Activated naive CD8-positive, alpha-beta T cell treated with anti-CD3 and anti-CD28 coated beads, Interleukin-2, amount 10 ng/mL, durations not matched to agents 7 days and 5 days (primary cell): ENCODE results near the gene LDLRAP1. TPM values are rescaled to one million over a fixed set of nuclear protein-coding genes. Genes with fewer than 3 reads are reported as not detected.

Experiments used
- ATAC-seq: fragments of 150-1000 bp; cut with Tn5 transposase; one replicate; pipeline ENCODE4 v1.10.0; 2021; ENCODE audit warnings: low read depth, moderate library complexity
- POLR2A ChIA-PET: fragments of 350-600 bp; sonication (Branson Sonifier 250); formaldehyde crosslinking; loops from one replicate; lab custom pipeline; 2021; ENCODE audit warnings: antibody characterized with exemption; lab: Charles Lee
- DNase-seq: peaks from one replicate; pipeline ENCODE4 v3.0.0; 2021
- H3K27ac Mint-ChIP-seq: one replicate; pipeline ENCODE4 v1.8.0; 2022; ENCODE audit warnings: mild to moderate bottlenecking, mixed read lengths
- H3K27me3 Mint-ChIP-seq: one replicate; pipeline ENCODE4 v1.8.0; 2022; ENCODE audit warnings: mild to moderate bottlenecking, moderate library complexity, mixed read lengths
- H3K36me3 Mint-ChIP-seq: one replicate; pipeline ENCODE4 v1.8.0; 2021; ENCODE audit warnings: mild to moderate bottlenecking, mixed read lengths
- H3K4me1 Mint-ChIP-seq: one replicate; pipeline ENCODE4 v1.8.0; 2021; ENCODE audit warnings: mixed read lengths
- H3K4me3 Mint-ChIP-seq: one replicate; pipeline ENCODE4 v1.8.0; 2022; ENCODE audit warnings: mild to moderate bottlenecking, moderate library complexity, mixed read lengths
- H3K9me3 Mint-ChIP-seq: one replicate; pipeline ENCODE4 v1.8.0; 2021; ENCODE audit warnings: mixed read lengths
- total RNA-seq, 2 experiments: library from RNA; stranded (reverse); gene quantifications; one replicate each; pipeline ENCODE4 v1.2.3, GENCODE V29; 2021

The LDLRAP1 gene
- total RNA-seq, 2 experiments from 2014 or later = 77.3 to 79.6 TPM

- Mint-ChIP-seq H3K4me1 (peaks cover 3% of the 10 kb centered on the region), H3K27ac (no peak overlapping the region), H3K36me3 (peaks cover 1% of the 10 kb centered on the region), H3K9me3 (peaks cover 6% of the 10 kb centered on the region), H3K4me3 (no peak overlapping the region), H3K27me3 (peaks cover 1% of the 10 kb centered on the region)
- POLR2A ChIA-PET = no interaction called here
- ATAC-seq = no peak
- DNase-seq = no peak
These were observed 13.8 kb upstream of the LDLRAP1 start for GRCh38 chr1:25529518-25530185.

GRCh38 chr1:25530186-25531081 lies 13.0 kb upstream of the LDLRAP1 start:
- peaks cover 2% of the 10 kb centered on the region for H3K4me1 Mint-ChIP-seq
- no peaks in the 10 kb centered on the region for H3K36me3 Mint-ChIP-seq
- no peak for DNase-seq
- H3K27ac Mint-ChIP-seq = no peak overlapping the region
- POLR2A ChIA-PET = no interaction called here
- no peak overlapping the region for H3K4me3 Mint-ChIP-seq
- ATAC-seq = no peak
- peaks cover 3% of the 10 kb centered on the region for H3K9me3 Mint-ChIP-seq
- H3K27me3 Mint-ChIP-seq = peaks cover 1% of the 10 kb centered on the region

- no peak for DNase-seq
- Mint-ChIP-seq H3K4me3 (no peak overlapping the region), H3K27ac (no peak overlapping the region), H3K36me3 (no peaks in the 10 kb centered on the region), H3K4me1 (no peaks in the 10 kb centered on the region), H3K27me3 (peaks cover 7% of the 10 kb centered on the region), H3K9me3 (peaks cover 1% of the 10 kb centered on the region)
- POLR2A ChIA-PET = no interaction called here
- no peak for ATAC-seq
These were observed 12.3 kb upstream of the LDLRAP1 start for GRCh38 chr1:25531082-25531461.

DNA sequence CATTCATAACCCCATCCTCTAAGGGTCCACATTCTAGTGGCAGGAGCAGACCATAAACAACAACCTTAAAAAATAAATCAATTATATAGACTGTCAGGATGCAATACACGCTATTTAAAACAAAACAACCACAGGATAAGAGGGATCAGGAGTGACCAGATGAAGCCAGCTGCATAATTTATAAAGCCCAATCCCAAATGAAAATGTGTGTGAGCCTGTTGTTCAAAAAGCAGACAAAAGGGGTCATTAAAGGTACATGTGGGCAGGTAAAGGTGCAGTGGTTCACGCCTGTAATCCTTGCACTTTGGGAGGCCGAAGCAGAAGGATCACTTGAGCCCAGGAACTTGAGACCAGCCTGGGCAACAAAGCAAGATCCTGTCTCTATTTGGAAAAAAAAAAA lies 10.4 kb upstream of the LDLRAP1 start:
- no peaks in the 10 kb centered on the region for H3K36me3 Mint-ChIP-seq

DNA sequence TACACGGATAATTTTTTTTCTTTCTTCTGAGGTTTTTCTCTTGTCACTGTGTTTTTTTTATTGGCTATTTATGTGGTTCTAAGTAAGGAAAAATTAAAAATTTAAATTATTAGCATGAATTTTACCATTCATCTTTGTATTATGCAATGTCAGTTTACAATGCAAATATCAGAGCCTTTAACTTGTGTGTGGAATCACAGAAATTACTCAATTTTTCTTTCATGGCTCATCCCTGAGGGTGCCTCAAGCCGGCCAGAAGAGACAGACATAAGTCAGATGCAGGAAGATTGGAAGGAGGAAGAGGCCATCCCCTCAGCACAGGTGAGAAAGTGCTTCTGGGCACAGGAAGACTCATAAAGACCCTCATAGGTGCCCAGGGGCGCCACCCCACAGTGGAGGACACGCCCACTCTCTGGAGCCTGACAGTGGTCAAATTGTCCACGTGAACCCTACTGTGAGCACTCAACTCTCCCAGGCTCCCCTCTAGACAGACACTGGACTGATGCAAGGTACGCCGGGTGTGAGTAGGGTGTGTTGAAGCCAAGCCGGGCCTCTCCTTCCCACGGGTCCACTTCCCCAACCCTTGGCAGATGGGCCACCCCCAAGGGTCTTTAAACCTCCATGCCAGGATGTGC lies 9.5 kb upstream of the LDLRAP1 start:
- DNase-seq (no peak), ATAC-seq (no peak)
- no peaks in the 10 kb centered on the region for H3K36me3 Mint-ChIP-seq
- H3K27ac Mint-ChIP-seq = no peak overlapping the region
- no peaks in the 10 kb centered on the region for H3K4me1 Mint-ChIP-seq
- H3K4me3 Mint-ChIP-seq = no peak overlapping the region
- H3K27me3 Mint-ChIP-seq = peaks cover 12% of the 10 kb centered on the region
- peaks cover 1% of the 10 kb centered on the region for H3K9me3 Mint-ChIP-seq
- POLR2A ChIA-PET = no interaction called here

More for the DNA sequence above, 10.4 kb upstream of the LDLRAP1 start:
- ATAC-seq = no peak
- H3K9me3 Mint-ChIP-seq = peaks cover 1% of the 10 kb centered on the region
- no peak overlapping the region for H3K4me3 Mint-ChIP-seq
- no peak overlapping the region for H3K27ac Mint-ChIP-seq
- H3K27me3 Mint-ChIP-seq = peaks cover 12% of the 10 kb centered on the region
- no peak for DNase-seq
- no peaks in the 10 kb centered on the region for H3K4me1 Mint-ChIP-seq
- POLR2A ChIA-PET = no interaction called here

GRCh38 chr1:25534410-25534788 lies 9.0 kb upstream of the LDLRAP1 start:
- H3K27ac Mint-ChIP-seq = no peak overlapping the region
- no peak overlapping the region for H3K4me3 Mint-ChIP-seq
- DNase-seq = no peak
- POLR2A ChIA-PET = interaction anchor here (0.7 kb wide), 1 partner anchor 462 kb away, joined by 4 read pairs; no protein-coding TSS in a partner anchor
- ATAC-seq = no peak
- no peaks in the 10 kb centered on the region for H3K9me3 Mint-ChIP-seq
- no peaks in the 10 kb centered on the region for H3K4me1 Mint-ChIP-seq
- no peaks in the 10 kb centered on the region for H3K36me3 Mint-ChIP-seq
- H3K27me3 Mint-ChIP-seq = peaks cover 12% of the 10 kb centered on the region

- Mint-ChIP-seq H3K27me3 (peaks cover 12% of the 10 kb centered on the region), H3K4me1 (no peaks in the 10 kb centered on the region)
These were observed 7.3 kb upstream of the LDLRAP1 start for GRCh38 chr1:25536124-25536523.

DNA sequence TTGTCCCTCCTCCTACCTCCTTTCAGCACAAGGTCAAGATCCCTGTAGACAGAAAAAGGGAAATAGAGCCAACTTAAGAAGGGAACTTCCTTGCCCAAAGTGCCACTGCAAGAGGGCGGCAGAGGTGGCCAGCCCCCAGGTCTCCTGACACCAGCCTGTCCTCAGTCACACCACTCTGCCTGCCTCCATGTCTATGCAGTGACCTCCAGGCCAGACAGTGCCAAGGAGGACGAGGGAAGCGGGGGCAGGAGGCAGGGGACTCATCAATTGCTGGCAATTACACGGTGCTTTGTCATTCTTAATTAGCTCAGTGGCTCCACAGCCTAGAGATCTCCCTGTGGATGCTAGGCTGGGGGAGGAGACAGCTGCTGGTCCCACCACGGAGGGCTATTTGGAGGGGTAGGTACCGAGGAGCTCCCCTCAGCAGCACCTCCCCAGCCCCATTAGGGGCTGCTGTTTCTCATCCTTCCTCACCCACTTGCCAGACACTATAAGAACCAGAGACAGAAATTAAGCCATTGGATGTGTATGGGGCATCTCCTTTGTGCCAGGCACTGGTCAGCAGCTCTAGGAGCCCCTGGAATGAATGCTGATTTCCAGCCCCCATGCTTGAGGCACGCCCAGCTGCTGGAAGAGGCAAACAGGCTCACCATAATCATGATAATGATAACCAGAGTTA lies 6.1 kb upstream of the LDLRAP1 start:
- DNase-seq (no peak), ATAC-seq (no peak)
- Mint-ChIP-seq H3K4me3 (no peak overlapping the region), H3K27me3 (peaks cover 13% of the 10 kb centered on the region), H3K27ac (no peak overlapping the region), H3K36me3 (no peaks in the 10 kb centered on the region), H3K4me1 (no peaks in the 10 kb centered on the region), H3K9me3 (no peaks in the 10 kb centered on the region)
- POLR2A ChIA-PET = no interaction called here

More at GRCh38 chr1:25536124-25536523, 7.3 kb upstream of the LDLRAP1 start:
- Mint-ChIP-seq H3K4me3 (no peak overlapping the region), H3K9me3 (no peaks in the 10 kb centered on the region), H3K27ac (no peak overlapping the region), H3K36me3 (no peaks in the 10 kb centered on the region)
- DNase-seq = no peak
- POLR2A ChIA-PET = no interaction called here
- ATAC-seq = no peak

DNA sequence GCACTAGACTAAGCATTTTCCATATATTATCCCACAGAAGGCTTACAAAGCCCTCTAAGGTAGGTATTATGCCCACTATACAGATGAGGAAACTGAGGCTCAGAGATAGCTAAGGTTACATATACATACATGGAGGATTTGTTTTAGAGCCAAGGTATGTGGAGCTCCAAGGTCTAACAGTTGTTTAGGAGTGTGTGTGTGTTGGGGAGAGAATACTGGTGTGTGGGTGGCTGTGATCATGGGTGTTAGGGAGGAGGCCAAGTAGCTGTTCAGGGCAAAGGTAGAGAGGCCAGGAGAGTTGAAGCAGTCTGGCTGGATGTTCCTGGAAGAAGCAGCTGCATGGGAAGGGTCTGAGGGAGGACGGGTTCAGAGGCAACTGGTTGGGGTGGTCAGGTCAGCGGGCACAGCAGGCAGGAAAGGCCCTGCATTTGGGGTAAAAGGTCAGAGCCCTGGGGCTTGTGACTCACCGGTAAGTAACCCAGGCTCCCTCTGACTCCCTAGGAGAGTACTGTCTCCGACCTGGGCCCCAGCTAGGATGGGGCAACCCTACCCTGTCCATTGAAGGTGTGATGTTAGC lies 5.1 kb upstream of the LDLRAP1 start:
- no peak for DNase-seq
- Mint-ChIP-seq H3K4me3 (no peak overlapping the region), H3K4me1 (no peaks in the 10 kb centered on the region), H3K36me3 (no peaks in the 10 kb centered on the region), H3K27me3 (peaks cover 12% of the 10 kb centered on the region), H3K27ac (no peak overlapping the region), H3K9me3 (no peaks in the 10 kb centered on the region)
- ATAC-seq = no peak
- POLR2A ChIA-PET = interaction anchor here (0.7 kb wide), 1 partner anchor 169 kb away, joined by 3 read pairs; no protein-coding TSS in a partner anchor

GRCh38 chr1:25540750-25541342 lies 2.6 kb upstream of the LDLRAP1 start:
- Mint-ChIP-seq H3K9me3 (no peaks in the 10 kb centered on the region), H3K4me1 (peaks cover 16% of the 10 kb centered on the region), H3K4me3 (no peak overlapping the region), H3K27ac (no peak overlapping the region), H3K36me3 (no peaks in the 10 kb centered on the region), H3K27me3 (peaks cover 9% of the 10 kb centered on the region)
- DNase-seq (no peak), ATAC-seq (no peak)
- POLR2A ChIA-PET = no interaction called here

- Mint-ChIP-seq H3K27me3 (peaks cover 4% of the 10 kb centered on the region), H3K36me3 (peaks cover 1% of the 10 kb centered on the region), H3K9me3 (no peaks in the 10 kb centered on the region), H3K4me3 (no peak overlapping the region), H3K4me1 (peaks cover 17% of the 10 kb centered on the region), H3K27ac (no peak overlapping the region)
- DNase-seq (no peak), ATAC-seq (no peak)
- POLR2A ChIA-PET = no interaction called here
These were observed 2.0 kb upstream of the LDLRAP1 start for GRCh38 chr1:25541425-25541824.

GRCh38 chr1:25541889-25542658 lies 1.3 kb upstream of the LDLRAP1 start:
- peaks cover 5% of the 10 kb centered on the region for H3K36me3 Mint-ChIP-seq
- DNase-seq = no peak
- H3K27ac Mint-ChIP-seq = no peak overlapping the region
- POLR2A ChIA-PET = interaction anchor here (1.6 kb wide), 1 partner anchor 77 kb away, joined by 3 read pairs; no protein-coding TSS in a partner anchor
- no peak for ATAC-seq
- no peaks in the 10 kb centered on the region for H3K9me3 Mint-ChIP-seq
- H3K27me3 Mint-ChIP-seq = peaks cover 2% of the 10 kb centered on the region
- H3K4me1 Mint-ChIP-seq = peaks cover 21% of the 10 kb centered on the region
- no peak overlapping the region for H3K4me3 Mint-ChIP-seq
